ENCODE measurements around the gene FUT4. TPM values are rescaled to one million over a fixed set of nuclear protein-coding genes. Genes with fewer than 3 reads are reported as not detected.

Gene FUT4
- 5.3 and 6.5 TPM in 2 replicates for total RNA-seq

GRCh38 chr11:94543695-94544645 lies at the start of gene FUT4:
FUT4 (plus strand) TSS chr11:94543921; CDS start chr11:94544134, 213 bp downstream.

GRCh38 chr11:94511932-94512781 lies 31.6 kb upstream of the FUT4 start, which contains the start of gene C11orf97:
C11orf97 (plus strand) TSS chr11:94512461; CDS start chr11:94512529, 68 bp downstream.

DNA sequence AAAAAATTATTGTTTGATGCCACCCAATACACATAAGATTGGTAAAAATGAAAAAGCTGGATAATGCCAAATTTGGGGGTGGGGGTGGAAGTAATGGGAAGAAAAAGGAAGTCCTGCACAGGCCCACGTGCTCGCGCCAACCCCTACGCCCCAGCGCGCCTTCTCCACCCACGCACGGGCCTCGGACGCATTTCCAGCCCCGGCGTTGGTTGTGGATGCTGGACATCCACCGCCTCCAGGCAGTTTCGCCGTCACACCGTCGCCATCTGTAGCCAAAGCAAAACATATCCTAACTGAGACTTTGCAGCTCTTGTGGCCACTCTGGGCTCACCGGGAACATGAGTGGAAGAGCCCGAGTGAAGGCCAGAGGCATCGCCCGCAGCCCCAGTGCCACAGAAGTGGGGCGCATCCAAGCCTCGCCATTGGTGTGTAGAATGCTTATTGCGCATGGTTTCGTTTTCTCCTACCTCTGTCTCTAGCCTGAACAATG lies 23.5 kb downstream of the FUT4 start, which contains the start of gene PIWIL4:
Gene PIWIL4 (plus strand): TSS at position 188 of the 490 bp plus-strand sequence. CDS start 151 bp downstream, at position 339.

Other genes starting within 250 kb of the FUT4 start
- gene IZUMO1R, start 239.3 kb upstream of the FUT4 start, total RNA-seq = not detected in 2 replicates
- not detected in 2 replicates for gene GPR83, start 142.5 kb upstream of the FUT4 start, total RNA-seq
- gene MRE11, start 50.1 kb upstream of the FUT4 start, total RNA-seq = 7.2 and 8.8 TPM in 2 replicates
- 8.9 and 9.4 TPM in 2 replicates for gene ANKRD49, start 49.9 kb upstream of the FUT4 start, total RNA-seq
- not detected in 2 replicates for gene C11orf97, start 31.5 kb upstream of the FUT4 start, total RNA-seq
- gene PIWIL4, start 23.4 kb downstream of the FUT4 start, total RNA-seq = 3.0 and 4.6 TPM in 2 replicates
- 55.7 and 85.8 TPM in 2 replicates for gene AMOTL1, start 224.4 kb downstream of the FUT4 start, total RNA-seq

All from smooth muscle cell of the pulmonary artery (primary cell).